SKM-1 (cell line): ENCODE results near the gene TPPP3.

Experiments used
- DNase-seq: peaks from one replicate; lab custom pipeline; 2025; ENCODE audit not compliant: unreplicated experiment; lab: John Stamatoyannopoulos, UW

The TPPP3 gene

DNA sequence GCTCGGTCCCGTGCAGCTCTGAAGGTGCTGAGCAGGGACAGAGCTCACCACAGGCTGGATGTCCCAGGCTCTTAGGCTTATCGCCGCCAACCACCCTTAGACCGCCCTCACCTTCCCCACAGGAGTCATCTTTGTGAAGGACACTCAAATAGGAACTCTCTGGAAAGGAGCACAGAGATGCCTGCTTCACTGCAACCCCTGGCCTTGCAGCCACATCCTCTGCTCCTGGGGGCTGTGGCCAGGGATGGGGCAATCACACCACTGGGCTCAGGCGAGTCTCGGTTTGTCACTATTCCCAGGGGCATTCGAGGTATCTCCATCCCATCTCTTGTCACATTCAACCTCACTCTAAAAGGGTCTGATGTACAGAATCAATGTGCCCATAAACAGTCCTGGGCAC, 12.0 kb upstream of the TPPP3 start:
- no peak for DNase-seq

DNA sequence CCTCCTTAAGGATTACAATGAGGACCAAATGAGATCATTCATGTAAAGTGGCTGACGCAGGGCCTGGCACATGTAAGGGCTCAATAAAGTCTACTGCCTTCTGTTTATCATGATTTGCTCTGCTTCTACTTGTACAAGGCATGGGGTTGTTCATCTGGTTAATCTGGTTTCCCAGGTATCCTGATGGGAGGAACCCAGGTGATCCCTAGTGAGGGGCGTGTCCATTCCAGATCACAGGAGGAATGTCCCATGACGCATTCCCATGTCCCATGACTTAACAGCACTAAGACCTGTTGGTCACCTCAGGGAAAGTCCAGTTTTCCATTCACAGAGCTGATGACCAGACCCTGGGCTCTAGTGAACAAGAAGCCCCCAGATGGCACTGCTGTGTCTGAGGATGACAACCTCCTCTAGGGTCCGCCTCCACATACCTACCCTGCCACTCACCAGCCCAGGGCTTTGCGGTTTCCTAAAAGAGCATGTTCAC, 11.5 kb upstream of the TPPP3 start:
- no peak for DNase-seq

DNA sequence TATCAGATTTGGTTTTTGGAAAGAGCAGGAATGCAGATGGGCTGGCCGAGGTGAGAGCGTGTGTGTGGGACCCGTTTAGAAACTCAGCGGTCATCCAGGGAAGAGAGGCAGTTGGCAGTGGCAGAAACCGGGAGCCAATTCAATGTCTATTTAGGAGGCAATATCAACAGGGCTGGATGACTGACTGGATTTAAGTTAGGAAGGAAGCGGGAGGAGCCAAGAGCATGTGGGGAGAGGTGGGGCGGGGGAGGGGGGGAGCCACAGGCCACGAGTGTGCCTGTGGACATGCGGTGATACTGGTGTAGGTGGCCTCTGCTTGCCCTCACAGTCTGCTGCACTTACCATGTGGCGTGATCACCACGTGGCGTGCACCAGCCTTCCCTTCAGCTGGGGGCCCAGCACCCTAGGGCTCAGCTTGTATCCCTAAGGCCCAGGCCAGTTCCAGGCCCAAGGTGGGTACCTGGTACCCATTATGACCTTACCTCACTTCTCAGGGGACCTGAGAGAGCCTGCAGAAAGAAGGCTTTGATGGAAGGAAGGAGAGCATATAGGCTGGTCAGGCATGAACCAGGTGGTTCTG, 10.8 kb upstream of the TPPP3 start:
- DNase-seq, result no peak

GRCh38 chr16:67400901-67401300, 7.6 kb upstream of the TPPP3 start:
- DNase-seq, result no peak

GRCh38 chr16:67399749-67400704, 6.7 kb upstream of the TPPP3 start:
- no peak for DNase-seq

DNA sequence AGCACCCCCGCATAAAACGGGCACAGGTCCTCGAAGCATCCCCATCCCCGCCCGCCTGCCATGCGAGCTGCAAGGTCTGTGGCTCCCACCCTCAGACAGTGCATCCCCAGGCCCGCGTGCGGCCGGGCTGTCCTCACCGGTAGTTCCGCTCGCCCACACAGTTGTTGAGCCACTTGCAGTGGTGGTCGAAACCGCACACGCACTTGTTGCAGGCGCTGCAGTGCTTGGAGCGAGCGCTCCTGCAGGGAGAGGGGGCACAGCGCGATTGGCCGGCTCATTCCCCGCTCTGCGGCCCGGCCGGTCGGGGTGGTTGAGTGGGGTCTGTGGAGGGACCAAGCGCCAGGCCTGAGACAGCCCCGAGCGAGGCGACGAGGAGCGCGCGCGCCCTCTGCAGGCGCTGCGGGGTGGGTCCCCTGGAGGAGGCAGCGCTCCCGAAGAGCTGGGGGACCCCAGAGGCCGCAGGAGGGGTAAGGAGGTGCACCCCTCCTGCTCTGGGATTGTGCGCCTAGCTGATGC, 6.0 kb upstream of the TPPP3 start:
- peak; percentile 11 for DNase-seq

DNA sequence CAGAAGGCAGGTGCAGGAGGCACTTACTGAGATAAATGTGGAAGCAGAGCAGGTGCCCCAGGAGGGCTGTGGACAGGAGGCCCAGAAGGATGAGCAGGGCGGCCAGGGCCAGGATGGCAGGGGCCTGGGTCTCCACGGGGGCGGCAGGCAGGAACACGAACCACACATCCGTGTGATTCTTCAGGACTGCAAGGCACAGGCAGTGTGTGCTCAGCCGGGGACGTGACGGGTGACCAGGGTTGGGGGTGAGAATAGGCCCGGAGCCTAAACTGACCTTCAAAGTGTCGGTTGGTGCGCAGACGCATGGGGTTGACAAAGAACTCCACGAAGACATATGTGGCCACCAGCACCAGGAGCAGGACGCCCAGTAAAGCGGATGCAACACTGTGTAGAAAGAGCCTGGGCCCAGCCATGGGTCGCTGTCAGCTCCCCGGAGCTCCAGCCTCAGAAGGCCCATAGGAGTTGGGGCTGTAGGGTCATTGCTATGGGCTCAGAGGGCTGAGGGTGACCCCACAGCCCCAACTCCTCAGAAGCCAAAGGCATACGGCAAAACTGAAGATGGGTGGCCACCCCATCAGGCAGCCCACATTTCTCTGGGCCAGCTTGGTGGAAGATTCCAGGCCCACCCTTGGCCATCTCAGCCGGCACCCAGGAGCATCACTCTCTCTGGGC, 5.4 kb upstream of the TPPP3 start:
- no peak for DNase-seq

DNA sequence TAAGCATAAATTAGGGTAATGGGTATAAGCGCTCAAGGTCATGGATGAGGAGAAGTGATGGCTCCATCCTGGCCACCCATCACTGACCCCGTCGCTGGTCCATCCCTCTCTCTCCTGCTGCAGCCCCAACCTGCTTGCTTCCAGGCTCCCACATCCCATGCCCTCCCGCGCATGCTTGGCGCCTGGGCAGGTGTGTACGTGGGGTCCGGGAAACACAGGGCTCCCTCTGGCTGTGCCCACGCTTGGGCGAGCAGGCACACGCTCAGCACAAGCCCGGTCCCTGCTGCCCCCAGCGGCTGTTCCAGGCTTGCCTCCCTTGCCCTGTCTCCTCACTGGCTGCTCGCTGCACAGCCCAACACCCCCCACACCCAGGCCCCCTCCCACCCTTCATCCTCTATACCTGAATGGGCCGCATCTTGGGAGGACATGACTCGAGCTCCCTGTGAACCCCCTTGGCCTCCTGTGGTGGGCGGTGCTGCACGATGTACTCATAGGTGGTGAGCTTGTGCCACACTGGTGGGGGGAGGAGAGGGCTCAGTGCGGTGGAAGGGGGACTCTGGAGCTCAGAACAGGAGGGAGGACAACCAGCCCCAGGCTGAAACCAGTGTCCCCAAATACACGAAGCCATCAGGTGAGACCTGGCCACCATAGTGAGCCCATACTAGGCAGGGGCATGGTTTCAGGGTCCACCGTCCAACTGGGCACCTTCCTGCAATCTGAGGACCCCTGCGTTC, 4.7 kb upstream of the TPPP3 start:
- no peak for DNase-seq

GRCh38 chr16:67397036-67397801, 3.9 kb upstream of the TPPP3 start:
- no peak for DNase-seq

DNA sequence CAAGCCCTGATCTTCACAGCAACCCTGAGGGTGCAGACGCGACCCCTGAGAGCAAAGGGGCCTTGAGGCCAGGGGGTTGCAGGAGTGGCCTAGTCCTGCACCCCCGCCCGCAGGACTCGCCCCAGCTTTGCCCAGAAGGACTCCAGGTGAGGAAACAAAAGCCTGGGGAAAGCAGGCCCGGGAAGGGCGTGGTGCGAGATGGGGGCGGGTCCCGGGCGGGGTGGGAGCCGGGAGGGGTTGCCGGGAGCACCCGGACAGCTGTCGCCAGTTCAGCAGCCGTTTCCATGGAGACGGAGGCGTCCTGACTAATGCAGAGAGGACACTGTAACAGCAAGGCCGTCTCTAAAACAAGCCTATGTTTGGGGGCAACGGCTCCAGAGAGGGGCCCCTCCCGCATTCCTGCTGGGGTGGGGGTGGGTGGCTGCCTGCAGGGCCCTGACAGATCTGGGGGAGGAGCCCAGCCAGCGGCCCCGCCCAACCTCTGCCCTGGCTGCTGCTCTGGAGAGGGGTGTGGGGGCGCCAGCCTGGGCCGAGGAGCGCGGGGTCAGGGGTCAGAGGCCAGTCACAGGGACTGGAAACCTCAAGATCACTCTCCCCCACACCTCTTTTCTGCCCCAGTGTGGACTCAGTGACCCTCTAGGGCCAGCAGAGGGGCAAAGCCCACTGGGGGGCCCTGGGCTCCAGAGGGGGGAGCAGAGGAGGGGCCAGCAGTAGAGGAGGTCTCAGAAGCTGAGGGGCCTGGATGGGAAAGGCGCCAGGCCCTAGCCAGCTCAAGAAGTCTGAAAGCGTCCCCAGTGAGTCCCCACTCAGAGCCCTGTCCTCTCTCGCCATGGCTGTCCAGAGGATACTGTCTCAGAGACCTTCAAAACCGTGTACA, 3.1 kb upstream of the TPPP3 start:
- no peak for DNase-seq

DNA sequence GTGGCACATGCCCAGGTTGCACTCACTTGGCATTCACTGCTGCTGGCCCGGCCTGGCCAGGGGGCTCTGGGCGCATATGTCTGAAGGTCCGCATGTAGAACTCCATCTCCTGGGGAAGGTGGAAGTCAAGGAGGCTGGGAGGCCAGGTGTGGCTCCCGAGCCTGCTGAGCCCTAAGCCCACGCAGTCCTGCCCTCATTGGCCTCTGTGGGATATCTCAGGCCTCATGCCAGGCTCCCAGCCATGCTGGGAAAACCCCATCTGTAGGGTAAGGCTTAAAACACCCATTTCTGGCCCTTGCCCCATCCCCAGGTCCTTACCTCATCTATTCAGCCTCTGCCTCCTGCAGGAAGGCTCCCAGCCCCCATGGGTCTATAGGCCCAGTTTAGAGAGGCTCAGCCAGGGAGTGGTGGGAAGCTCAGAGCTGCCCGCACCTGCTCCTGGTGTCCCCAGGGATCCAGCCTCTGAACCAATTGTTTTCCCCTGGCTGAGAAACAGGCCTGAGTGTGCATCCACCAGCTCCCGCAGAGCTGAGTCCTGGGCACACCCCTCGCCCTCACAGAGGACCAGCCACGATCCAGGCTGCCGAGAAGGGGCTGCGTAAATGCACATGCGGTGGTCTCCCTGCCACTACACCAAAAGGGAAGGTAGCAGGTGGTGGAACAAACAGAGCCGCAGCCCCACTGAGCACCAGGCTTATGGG, 2.3 kb upstream of the TPPP3 start:
- DNase-seq, result no peak

DNA sequence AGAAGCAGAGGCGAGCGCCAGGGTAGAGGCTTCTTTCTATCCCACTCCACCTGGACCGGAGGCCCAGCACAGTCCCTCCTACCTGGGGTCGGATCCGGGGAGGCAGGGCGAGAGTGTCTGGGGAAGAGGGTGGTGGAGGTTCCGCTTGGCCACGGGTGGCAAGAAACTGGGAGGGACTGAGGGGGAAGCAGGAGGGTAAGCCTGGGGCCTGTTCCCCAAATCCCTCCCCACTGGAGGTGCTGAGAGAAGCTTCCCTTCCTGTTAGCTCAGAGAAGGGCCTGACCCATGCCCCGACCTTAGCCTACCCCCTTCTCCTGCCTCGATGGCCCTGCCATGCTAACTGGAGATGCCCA, 1.8 kb upstream of the TPPP3 start:
- no peak for DNase-seq

DNA sequence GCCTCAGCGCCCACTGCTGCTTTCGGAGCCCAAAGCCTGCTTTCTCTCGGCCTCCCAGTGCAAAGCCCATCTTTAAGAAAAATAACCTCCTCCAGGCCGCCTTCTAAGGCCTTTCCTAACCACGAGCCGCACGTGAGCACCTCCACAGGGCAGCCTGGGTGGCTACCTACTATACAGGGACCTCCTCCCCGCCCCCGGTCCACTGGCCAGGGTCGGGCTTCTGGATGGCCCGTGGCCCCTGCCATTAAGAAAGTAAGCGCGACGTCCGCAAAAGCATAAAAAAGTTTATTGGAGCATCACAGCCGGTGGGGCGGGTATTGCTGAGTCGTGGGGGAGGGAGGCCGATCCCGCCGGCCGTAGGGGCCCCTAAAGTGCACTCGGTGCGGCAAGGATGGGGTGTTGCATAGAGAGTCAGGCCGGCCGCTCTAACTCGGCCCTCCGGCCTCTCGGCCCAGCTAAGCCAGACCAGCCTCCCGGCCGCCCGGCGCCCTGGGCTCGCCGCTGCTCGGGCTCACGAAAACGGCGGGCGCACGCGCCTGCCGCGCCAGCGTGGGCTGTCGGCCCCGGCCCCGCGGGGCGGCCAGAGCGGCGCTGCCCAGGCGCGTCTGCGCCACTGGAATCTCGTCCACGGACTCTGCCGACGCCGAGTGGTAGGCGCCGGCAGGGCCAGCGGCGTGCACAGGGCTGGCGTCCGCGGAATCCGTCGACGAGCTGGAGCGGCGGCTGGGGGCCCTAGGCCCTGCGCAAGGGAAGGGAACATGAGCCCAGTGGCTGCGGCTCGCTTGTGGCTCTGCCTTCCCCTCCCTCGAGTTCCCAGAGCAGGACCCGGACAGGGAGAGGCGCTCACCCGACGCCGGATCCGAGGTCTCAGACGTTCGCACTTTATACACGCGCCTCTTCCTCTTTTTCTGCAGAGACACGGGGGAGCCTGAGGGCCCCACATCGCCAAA, 1.1 kb upstream of the TPPP3 start:
- DNase-seq, result no peak

- DNase-seq, result no peak
Measured at GRCh38 chr16:67393788-67394154, 473 bp upstream of the TPPP3 start.

GRCh38 chr16:67392301-67393059, 818 bp downstream of the TPPP3 start:
- DNase-seq, result no peak

DNA sequence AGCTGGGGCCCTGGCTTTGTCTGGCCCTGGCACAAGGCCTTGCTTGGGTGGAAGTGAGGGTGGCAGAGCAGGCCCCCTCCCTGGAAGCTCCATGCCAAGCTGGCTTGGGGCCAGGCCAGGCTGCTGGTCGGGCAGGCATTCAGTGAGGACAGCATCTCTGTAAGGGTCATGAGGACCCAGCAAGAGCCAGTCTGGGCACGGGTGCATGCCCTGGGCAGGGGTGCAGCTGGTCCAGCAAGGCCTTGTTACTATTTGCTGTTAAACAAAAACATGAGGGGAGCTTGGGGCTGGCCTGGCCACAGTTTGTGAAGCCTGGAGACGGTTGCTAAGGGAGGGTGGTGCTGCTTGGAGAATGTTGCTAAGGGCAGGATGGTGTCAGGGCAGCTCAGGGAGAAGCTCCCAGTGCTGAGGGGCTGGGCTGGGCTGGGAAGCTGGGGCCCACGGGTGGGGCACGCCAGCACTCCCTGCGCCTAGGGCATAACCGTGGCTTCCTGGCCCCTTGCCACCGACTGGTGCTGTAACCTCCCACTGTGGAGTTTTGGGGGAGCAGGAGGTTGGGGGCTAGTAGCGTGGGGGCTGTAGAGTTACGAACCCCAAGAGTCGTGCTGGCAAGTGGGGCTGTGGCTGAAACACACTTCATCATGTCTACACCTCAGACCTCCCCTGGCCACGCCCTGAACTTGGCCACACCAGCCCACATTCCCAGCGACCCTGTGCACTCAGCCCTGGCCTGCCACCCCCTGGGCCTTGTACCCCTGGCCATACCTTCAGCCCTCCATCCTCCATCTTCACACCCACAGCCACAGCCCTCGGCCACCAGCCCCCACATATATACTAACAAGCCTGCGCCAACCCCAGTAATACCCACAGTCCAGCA, 1.6 kb downstream of the TPPP3 start:
- no peak for DNase-seq
